Esophagus muscularis mucosa (tissue), 4 donors: ENCODE results near the gene TMUB2. TPM values are rescaled to one million over a fixed set of nuclear protein-coding genes. Genes with fewer than 3 reads are reported as not detected.

Source experiments
- DNase-seq: peaks from one replicate; pipeline ENCODE4 v3.0.0-alpha.2; 2017; ENCODE audit errors: extremely low spot score
- H3K27ac ChIP-seq, 4 donors: fragments of 200-600 bp; sonication (generic); replicated peaks in 1 of 4; 1 replicate in 3 of 4; 2 replicates in 1 of 4; pipeline ENCODE4 v1.5.1; 2016 to 2019; ENCODE audit warnings: mild to moderate bottlenecking in 1 of 4
- H3K27me3 ChIP-seq, 4 donors: fragments of 200-600 bp; sonication (generic); one replicate each; pipeline versions ENCODE4 v1.5.1 to v1.6.0; 2016 to 2019
- H3K36me3 ChIP-seq, 4 donors: fragments of 200-600 bp; sonication (generic); one replicate each; pipeline ENCODE4 v1.5.1; 2016 to 2019
- H3K4me1 ChIP-seq, 4 donors: fragments of 200-600 bp; sonication (generic); one replicate each; pipeline ENCODE4 v1.5.1; 2016 to 2019
- H3K4me3 ChIP-seq, 4 donors: fragments of 200-600 bp; sonication (generic); 1 replicate in 2 of 4; 2 replicates in 2 of 4; pipeline ENCODE4 v1.5.1; 2016 to 2019; ENCODE audit warnings: mild to moderate bottlenecking in 4 of 4, moderate library complexity in 1 of 4
- H3K9me3 ChIP-seq, 4 donors: fragments of 200-600 bp; sonication (generic); 1 replicate in 3 of 4; 2 replicates in 1 of 4; pipeline ENCODE4 v1.5.1; 2016 to 2019
- CTCF ChIP-seq, 3 experiments: fragments of 200-600 bp in 2 of 3; fragments of 450-650 bp in 1 of 3; sonication (generic) in 2 of 3; IDR thresholded peaks; one replicate each; pipeline ENCODE4 v1.5.1; 2017 to 2019; ENCODE audit warnings: antibody characterized with exemption in 3 of 3, mild to moderate bottlenecking in 2 of 3, moderate library complexity in 1 of 3
- EP300 ChIP-seq: sonication (generic); formaldehyde crosslinking; IDR thresholded peaks from one replicate; pipeline ENCODE4 v1.6.1; 2017; ENCODE audit warnings: antibody characterized with exemption
- POLR2A ChIP-seq: fragments of 450-650 bp; IDR thresholded peaks from one replicate; pipeline ENCODE4 v1.6.1; 2017; ENCODE audit warnings: antibody characterized with exemption, moderate library complexity, mild to moderate bottlenecking, low read depth
- POLR2AphosphoS5 ChIP-seq, 2 donors: sonication (generic); formaldehyde crosslinking; IDR thresholded peaks; one replicate each; pipeline ENCODE4 v1.6.1; 2017; ENCODE audit warnings: antibody characterized with exemption in 2 of 2
- WGBS: methylation state at CpG from one replicate; pipeline ENCODE4 v1.1.5; 2018; 5-methylcytosine and 5-hydroxymethylcytosine counted together
- intact Hi-C: fragments of 100-400 bp; cut with DNase I; formaldehyde crosslinking; loops from one replicate; pipeline ENCODE4 v1.15.1; 2023
- total RNA-seq, 4 donors: library from RNA; depleted of rRNA; stranded (reverse); fragments of >200 nt; gene quantifications; one replicate each; pipeline versions ENCODE4 v1.1.0 to v1.2.1, GENCODE V29; 2016

Gene TMUB2
- total RNA-seq, 4 donors from 2014 or later = 25.3 to 50.3 (median 33.4) TPM

- DNase-seq = no peak
- H3K4me1 ChIP-seq = peaks cover 14 to 31% (median 24%) of the 10 kb centered on the region in 4 donors
- peaks cover 0 to 8% (median 0%) of the 10 kb centered on the region in 4 donors for H3K27me3 ChIP-seq
- 39% methylated on average over 12 of the region's 13 CpGs for WGBS
- H3K9me3 ChIP-seq = no peaks in the 10 kb centered on the region
- no peak for TF ChIP-seq POLR2AphosphoS5 (IDR thresholded peaks at IDR 0.05)
- H3K36me3 ChIP-seq = peaks cover 18 to 46% (median 43%) of the 10 kb centered on the region in 4 donors
- no peak overlapping the region for H3K4me3 ChIP-seq
- intact Hi-C loops = no loop called here
- H3K27ac ChIP-seq = peak overlapping the region in 1 of 4 donors; percentile 5
Observed at GRCh38 chr17:44205962-44206824, 19.4 kb downstream of the TMUB2 start.

- H3K9me3 ChIP-seq = no peaks in the 10 kb centered on the region
- H3K36me3 ChIP-seq = peaks cover 18 to 52% (median 49%) of the 10 kb centered on the region in 4 donors
- 77% methylated on average over 4 of the region's 6 CpGs for WGBS
- H3K27ac ChIP-seq = no peak overlapping the region
- peaks cover 14 to 33% (median 28%) of the 10 kb centered on the region in 4 donors for H3K4me1 ChIP-seq
- no peak for DNase-seq
- H3K27me3 ChIP-seq = peaks cover 0 to 8% (median 0%) of the 10 kb centered on the region in 4 donors
- no peak overlapping the region for H3K4me3 ChIP-seq
- TF ChIP-seq POLR2A (no peak), POLR2AphosphoS5 (IDR thresholded peaks at IDR 0.05) (no peak), CTCF (IDR thresholded peaks at IDR 0.05) (no peak), EP300 (no peak)
- intact Hi-C loops = no loop called here
Observed at GRCh38 chr17:44206825-44207155, 20.0 kb downstream of the TMUB2 start.

GRCh38 chr17:44207319-44207718, 20.5 kb downstream of the TMUB2 start:
- peaks cover 18 to 57% (median 55%) of the 10 kb centered on the region in 4 donors for H3K36me3 ChIP-seq
- no peaks in the 10 kb centered on the region for H3K9me3 ChIP-seq
- no peak for DNase-seq
- peaks cover 0 to 8% (median 0%) of the 10 kb centered on the region in 4 donors for H3K27me3 ChIP-seq
- intact Hi-C loops = no loop called here
- no peak overlapping the region for H3K27ac ChIP-seq
- TF ChIP-seq POLR2AphosphoS5 (IDR thresholded peaks at IDR 0.05) = no peak
- TF ChIP-seq POLR2A = no peak
- TF ChIP-seq EP300 = no peak
- TF ChIP-seq CTCF (IDR thresholded peaks at IDR 0.05) = no peak
- 87% methylated on average over 13 of the region's 17 CpGs for WGBS
- peaks cover 14 to 33% (median 31%) of the 10 kb centered on the region in 4 donors for H3K4me1 ChIP-seq
- H3K4me3 ChIP-seq = no peak overlapping the region

- DNase-seq = no peak
- intact Hi-C loops = no loop called here
- no peak overlapping the region for H3K4me3 ChIP-seq
- WGBS = 80% methylated on average over 5 of the region's 5 CpGs
- no peak overlapping the region for H3K27ac ChIP-seq
- peaks cover 14 to 38% (median 33%) of the 10 kb centered on the region in 4 donors for H3K4me1 ChIP-seq
- peaks cover 18 to 61% (median 58%) of the 10 kb centered on the region in 4 donors for H3K36me3 ChIP-seq
- H3K9me3 ChIP-seq = no peaks in the 10 kb centered on the region
- peaks cover 0 to 8% (median 0%) of the 10 kb centered on the region in 4 donors for H3K27me3 ChIP-seq
- no peak for TF ChIP-seq POLR2A
- no peak for TF ChIP-seq CTCF (IDR thresholded peaks at IDR 0.05)
- no peak for TF ChIP-seq EP300
- no peak for TF ChIP-seq POLR2AphosphoS5 (IDR thresholded peaks at IDR 0.05)
Observed at GRCh38 chr17:44207743-44208142, 21.0 kb downstream of the TMUB2 start.

DNA sequence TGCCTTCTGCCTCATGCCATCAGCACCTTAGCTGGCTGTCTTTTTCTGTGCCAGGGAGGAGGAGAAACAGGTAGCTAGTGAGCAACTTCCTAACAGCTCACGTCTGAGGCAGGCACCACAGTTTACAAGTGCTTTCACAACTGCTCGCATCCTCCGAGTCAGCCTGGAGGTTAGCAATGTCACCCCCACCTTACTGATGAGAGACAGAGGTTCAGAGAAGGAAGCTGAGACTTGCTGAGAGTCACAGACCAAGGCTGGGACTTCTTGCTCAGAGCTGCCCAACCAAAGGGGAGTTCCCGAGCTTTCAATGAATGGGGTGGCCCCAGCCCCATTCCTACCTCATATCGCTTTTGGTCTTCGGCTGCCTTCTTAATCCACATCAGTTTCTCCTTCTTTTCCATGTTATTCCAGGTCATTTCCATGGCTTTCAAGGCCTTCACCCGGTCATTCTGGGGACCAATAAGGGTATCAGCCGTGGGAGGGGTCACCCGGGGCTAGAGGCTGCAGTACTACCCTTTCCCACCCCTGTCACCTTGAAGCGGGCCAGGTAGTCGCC, 23.1 kb downstream of the TMUB2 start:
- Histone ChIP-seq H3K4me1 (peaks cover 14 to 37% (median 23%) of the 10 kb centered on the region in 4 donors), H3K4me3 (peak overlapping the region in 3 of 4 donors; percentile 27 to 39 (median 35)), H3K27me3 (peaks cover 0 to 8% (median 0%) of the 10 kb centered on the region in 4 donors), H3K36me3 (peaks cover 26 to 81% (median 76%) of the 10 kb centered on the region in 4 donors), H3K27ac (peak overlapping the region; percentile 60 to 82 (median 72)), H3K9me3 (no peaks in the 10 kb centered on the region)
- TF ChIP-seq CTCF (IDR thresholded peaks at IDR 0.05) (no peak), POLR2A (no peak), EP300 (no peak), POLR2AphosphoS5 (IDR thresholded peaks at IDR 0.05) (no peak)
- intact Hi-C loops = loop anchor here (2.0 kb wide), 1 partner anchor 119 kb away; no protein-coding TSS in a partner anchor
- WGBS = 71% methylated on average over 9 of the region's 11 CpGs
- DNase-seq = no peak
